ENCODE data around the gene ST8SIA5.

DNA sequence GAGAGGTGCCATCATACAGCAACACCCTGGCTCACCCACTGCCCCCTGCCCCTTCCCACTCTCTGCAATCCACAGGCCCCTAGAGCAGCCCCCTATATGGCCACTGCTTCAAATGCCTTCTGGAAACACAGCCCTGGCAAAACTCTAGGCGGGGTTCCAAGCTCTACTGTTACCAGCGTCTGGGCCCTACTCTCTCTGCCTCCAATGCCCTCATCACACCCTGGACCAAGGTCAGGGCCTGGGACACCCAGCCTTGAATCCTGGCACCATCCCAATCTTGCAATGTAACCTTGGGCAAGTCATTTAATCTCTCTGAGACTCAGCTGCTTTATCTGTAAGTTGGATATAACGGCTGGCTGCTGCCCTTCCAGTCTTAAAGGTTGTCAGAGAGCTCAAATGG lies 60.6 kb downstream of the ST8SIA5 start:
- TF ChIP-seq ZNF384 (IDR thresholded peaks at IDR 0.05) = no peak
- TF ChIP-seq FOXM1 (IDR thresholded peaks at IDR 0.05; ENCODE audit: borderline replicate concordance) = no peak
- no peak for TF ChIP-seq HDGF (IDR thresholded peaks at IDR 0.05; ENCODE audit: borderline replicate concordance)
